HepG2 (cell line): ENCODE measurements around the gene RAB11FIP2. TPM values are rescaled to one million over a fixed set of nuclear protein-coding genes. Genes with fewer than 3 reads are reported as not detected.

ENCODE experiments used
- ATAC-seq: fragments of 200-7000 bp; cut with Tn5 transposase; 3 replicates; pipeline ENCODE4 v1.9.1; 2020; ENCODE audit warnings: mild to moderate bottlenecking, moderate library complexity
- BruUV-seq: library from RNA; stranded (reverse); fragments of 400-500 nt; replicated peaks from 2 replicates; lab custom pipeline; 2021; lab: Mats Ljungman, UMichigan
- CTCF ChIA-PET: fragments of 300-600 bp; formaldehyde crosslinking; extraction: SDS; loops from one replicate; lab custom pipeline; 2021; ENCODE audit warnings: low total read pairs, inconsistent platforms, low intra/inter-chr PET ratio; lab: Yijun Ruan, JAX
- POLR2A ChIA-PET: fragments of 350-600 bp; sonication (Branson Sonifier 250); formaldehyde crosslinking; loops from one replicate; lab custom pipeline; 2020; ENCODE audit warnings: antibody characterized with exemption, inconsistent platforms; lab: Yijun Ruan, JAX
- DNase-seq: peaks from one replicate; pipeline ENCODE4 v3.0.0-alpha.2; 2015; ENCODE audit warnings: low spot score
- FAIRE-seq: peaks from 3 replicates; lab custom pipeline; 2011; peaks lifted over from hg19 to GRCh38; lab: Jason Lieb, UNC
- H2AFZ ChIP-seq: one replicate; pipeline ENCODE4 v1.6.1; 2011; ENCODE audit warnings: low read length, inconsistent platforms
- H3K27ac ChIP-seq: fragments of 300-600 bp; 3 replicates; pipeline ENCODE4 v1.8.0; 2011; ENCODE audit warnings: mixed run types, mild to moderate bottlenecking, mixed read lengths, low read length, inconsistent platforms; ENCODE audit not compliant: insufficient read depth; ENCODE audit errors: extremely low read length
- H3K27me3 ChIP-seq, 2 experiments: fragments of 200-600 bp in 1 of 2; 2 replicates in 1 of 2; 3 replicates in 1 of 2; pipeline versions ENCODE4 v1.6.0 to v1.8.0; 2011; ENCODE audit warnings: low read length in 2 of 2, mild to moderate bottlenecking in 2 of 2, moderate library complexity in 2 of 2, inconsistent platforms in 1 of 2; ENCODE audit not compliant: insufficient read depth in 2 of 2, control insufficient read depth in 1 of 2
- H3K36me3 ChIP-seq, 2 experiments: fragments of 200-600 bp in 1 of 2; replicated peaks in 1 of 2; 2 replicates in 1 of 2; 3 replicates in 1 of 2; pipeline versions ENCODE4 v1.5.1 to v1.8.0; 2011; ENCODE audit warnings: low read length in 2 of 2, inconsistent platforms in 1 of 2; ENCODE audit not compliant: insufficient read depth in 2 of 2, control insufficient read depth in 1 of 2
- H3K4me1 ChIP-seq: 2 replicates; pipeline ENCODE4 v1.5.1; 2012; ENCODE audit warnings: low read length, inconsistent platforms; ENCODE audit not compliant: insufficient read depth
- H3K4me2 ChIP-seq: 2 replicates; pipeline ENCODE4 v1.6.0; 2011; ENCODE audit warnings: low read depth, low read length, inconsistent platforms
- H3K4me3 ChIP-seq, 3 experiments: fragments of 200-600 bp in 1 of 3; sonication (generic), shearing (Covaris generic) in 1 of 3; replicated peaks in 1 of 3; 2 replicates each; pipeline ENCODE4 v1.5.1; 2011 to 2016; ENCODE audit warnings: low read length in 3 of 3, inconsistent platforms in 2 of 3, low read depth in 2 of 3, mild to moderate bottlenecking in 2 of 3, control low read depth in 1 of 3, mixed read lengths in 1 of 3; ENCODE audit not compliant: insufficient read depth in 1 of 3
- H3K79me2 ChIP-seq: one replicate; pipeline ENCODE4 v1.6.1; 2011; ENCODE audit warnings: low read length, inconsistent platforms; ENCODE audit not compliant: insufficient read depth
- H3K9ac ChIP-seq: 2 replicates; pipeline ENCODE4 v1.6.0; 2011; ENCODE audit warnings: mild to moderate bottlenecking, low read depth, low read length, inconsistent platforms; ENCODE audit not compliant: insufficient read depth
- H3K9me3 ChIP-seq: 2 replicates; pipeline ENCODE4 v1.5.1; 2012; ENCODE audit warnings: mild to moderate bottlenecking, low read length
- H4K20me1 ChIP-seq: 2 replicates; pipeline ENCODE4 v1.6.0; 2011; ENCODE audit warnings: inconsistent platforms, mild to moderate bottlenecking, low read length, moderate library complexity; ENCODE audit not compliant: insufficient read depth
- ARNT ChIP-seq: fragments of 450-650 bp; IDR thresholded peaks from 2 replicates; pipeline ENCODE4 v1.6.1; 2017
- CBX5 ChIP-seq: sonication (generic); formaldehyde crosslinking; IDR thresholded peaks from 2 replicates; pipeline ENCODE4 v1.4.0; 2020; ENCODE audit warnings: missing genetic modification reagents, borderline replicate concordance
- NR0B2 ChIP-seq: sonication (generic); formaldehyde crosslinking; IDR thresholded peaks from 2 replicates; pipeline ENCODE4 v1.4.0; 2020; ENCODE audit warnings: mild to moderate bottlenecking, missing genetic modification reagents
- PRDM4 ChIP-seq: sonication (generic); formaldehyde crosslinking; IDR thresholded peaks from 2 replicates; pipeline ENCODE4 v1.9.0; 2021; ENCODE audit warnings: missing genetic modification reagents, borderline replicate concordance
- ZMAT3 ChIP-seq: sonication (generic); formaldehyde crosslinking; conservative IDR thresholded peaks from 2 replicates; pipeline ENCODE4 v1.7.0; 2021; ENCODE audit warnings: missing genetic modification reagents
- ZNF235 ChIP-seq: sonication (generic); formaldehyde crosslinking; IDR thresholded peaks from 2 replicates; pipeline ENCODE4 v1.8.1; 2023; ENCODE audit warnings: mild to moderate bottlenecking, missing genetic modification reagents, borderline replicate concordance
- ZNF543 ChIP-seq: sonication (generic); formaldehyde crosslinking; IDR thresholded peaks from 2 replicates; pipeline ENCODE4 v1.4.0; 2020; ENCODE audit warnings: mild to moderate bottlenecking, missing genetic modification reagents
- ZNF549 ChIP-seq: sonication (generic); formaldehyde crosslinking; IDR thresholded peaks from 2 replicates; pipeline ENCODE4 v1.5.0; 2020; ENCODE audit warnings: missing genetic modification reagents
- ZNF556 ChIP-seq: sonication (generic); formaldehyde crosslinking; IDR thresholded peaks from 2 replicates; pipeline ENCODE4 v1.4.0; 2020; ENCODE audit warnings: mild to moderate bottlenecking, missing genetic modification reagents, borderline replicate concordance
- ZNF703 ChIP-seq: sonication (generic); formaldehyde crosslinking; IDR thresholded peaks from 2 replicates; pipeline ENCODE4 v1.5.1; 2020; ENCODE audit warnings: missing genetic modification reagents, mild to moderate bottlenecking, moderate library complexity, borderline replicate concordance
- WGBS: methylation state at CpG from one replicate; pipeline ENCODE4 v1.1.6; 2017; ENCODE audit warnings: low lambda C conversion rate; 5-methylcytosine and 5-hydroxymethylcytosine counted together
- in situ Hi-C: cut with HindIII; loops from 2 replicates; pipeline ENCODE4 v1.10.0; 2017; ENCODE audit warnings: low pct_unique_long_range_greater_than_20kb; ENCODE audit not compliant: extremely low pct_ligation_motif_present
- intact Hi-C: fragments of 100-400 bp; cut with micrococcal nuclease; formaldehyde crosslinking; loops from one replicate; pipeline ENCODE4 v1.10.0; 2022; ENCODE audit not compliant: unreplicated experiment
- polyA plus RNA-seq, 8 experiments: library from polyadenylated mRNA; depleted of rRNA in 3 of 8; stranded (reverse) in 7 of 8; unstranded in 1 of 8; fragments of >200 nt; fragmentation: Illumina TruSeq in 4 of 8; extraction: Trizol in 4 of 8; gene quantifications; 2 replicates each; pipeline versions ENCODE4 v1.2.1 to v1.2.3, GENCODE V29; 2011 to 2016; ENCODE audit warnings: low read depth in 4 of 8, missing spikeins in 1 of 8, mixed read lengths in 1 of 8; ENCODE audit not compliant: insufficient read depth in 1 of 8
- total RNA-seq, 5 experiments: library from RNA; depleted of rRNA; stranded (reverse); fragments of >200 nt; fragmentation: Illumina TruSeq; extraction: Trizol; gene quantifications; 2 replicates each; pipeline ENCODE4 v1.2.3, GENCODE V29; 2016; ENCODE audit warnings: low read depth in 1 of 5

Gene RAB11FIP2
- total and polyA plus RNA-seq, 2 of the 13 experiments (the other 11 are each of a cell fraction or from before 2014, with no cell fraction given) = 4.7 to 13.0 TPM

- TF ChIP-seq PRDM4 (CRISPR knock-in tag) = no peak
Observed at GRCh38 chr10:118020365-118020764, 26.4 kb downstream of the RAB11FIP2 start (continued).

- WGBS = 98% methylated on average over 5 of the region's 5 CpGs
- Histone ChIP-seq H2AFZ (no peak overlapping the region), H3K4me3 (no peak overlapping the region), H3K36me3 (no peaks in the 10 kb centered on the region), H3K9ac (no peak overlapping the region), H3K9me3 (no peaks in the 10 kb centered on the region), H3K27ac (no peak overlapping the region), H3K27me3 (no peaks in the 10 kb centered on the region), H3K4me1 (peaks cover 10% of the 10 kb centered on the region), H4K20me1 (no peaks in the 10 kb centered on the region), H3K4me2 (no peak overlapping the region), H3K79me2 (no peaks in the 10 kb centered on the region)
- no peak for DNase-seq
- intact Hi-C loops (no loop called here), in situ Hi-C loops (no loop called here)
- POLR2A ChIA-PET = no interaction called here
- CTCF ChIA-PET = no interaction called here
- no peak for FAIRE-seq
- ATAC-seq = no peak
- no TSS peak for BruUV-seq
- TF ChIP-seq CBX5 (no peak), ZNF235 (CRISPR knock-in tag) (no peak), ZNF549 (no peak), NR0B2 (no peak), ARNT (no peak), ZNF703 (CRISPR knock-in tag) (no peak), ZMAT3 (CRISPR knock-in tag) (no peak), ZNF543 (CRISPR knock-in tag) (no peak), ZNF556 (CRISPR knock-in tag) (no peak)
- TF ChIP-seq, all 625 proteins: peak for 0
Observed at GRCh38 chr10:118017850-118018249, 28.9 kb downstream of the RAB11FIP2 start.
